Renal pelvis (tissue), 4 donors: Measurements from ENCODE around the gene SLC6A20. TPM values are rescaled to one million over a fixed set of nuclear protein-coding genes. Genes with fewer than 3 reads are reported as not detected.
A peak's percentile ranks its signal among the peaks of the same experiment; 100 is the strongest.
"Not testable (repeated sequence)": the region's sequence is repeated elsewhere in the genome, so short reads cannot be mapped to it uniquely, and the experiment has no call there.

Experiments
- DNase-seq: peaks from one replicate; pipeline ENCODE4 v3.0.0-alpha.2; 2013
- polyA plus RNA-seq, 3 donors: library from polyadenylated mRNA; unstranded; fragments of 120-200 nt; gene quantifications; one replicate each; pipeline ENCODE4 v1.2.1, GENCODE V29; 2013; ENCODE audit not compliant: insufficient read length in 3 of 3

The SLC6A20 gene
- polyA plus RNA-seq, 3 donors, result 0.10 to 0.16 (median 0.15) TPM

GRCh38 chr3:45760878-45761711 lies 35.2 kb downstream of the SLC6A20 start:
- DNase-seq, result peak; percentile 17

- no peak for DNase-seq
These were observed 36.5 kb downstream of the SLC6A20 start for GRCh38 chr3:45759851-45760250.

GRCh38 chr3:45758871-45759270 lies 37.5 kb downstream of the SLC6A20 start:
- DNase-seq, result no peak

- DNase-seq, result not testable (repeated sequence)
These were observed 39.2 kb downstream of the SLC6A20 start for GRCh38 chr3:45757141-45757540.

GRCh38 chr3:45756055-45756454 lies 40.3 kb downstream of the SLC6A20 start:
- DNase-seq, result no peak

GRCh38 chr3:45754461-45754860 lies 41.9 kb downstream of the SLC6A20 start:
- DNase-seq, result no peak

- DNase-seq, result no peak
These were observed 43.2 kb downstream of the SLC6A20 start for GRCh38 chr3:45753095-45753494.

GRCh38 chr3:45751537-45752242 lies 44.6 kb downstream of the SLC6A20 start:
- no peak for DNase-seq

GRCh38 chr3:45749880-45750279 lies 46.5 kb downstream of the SLC6A20 start:
- no peak for DNase-seq

GRCh38 chr3:45749036-45749600 lies 47.2 kb downstream of the SLC6A20 start:
- not testable (repeated sequence) for DNase-seq

- peak; percentile 4 for DNase-seq
These were observed 48.3 kb downstream of the SLC6A20 start for GRCh38 chr3:45748068-45748467.

GRCh38 chr3:45746777-45747622 lies 49.3 kb downstream of the SLC6A20 start:
- DNase-seq, result no peak

GRCh38 chr3:45746165-45746776 lies 50.1 kb downstream of the SLC6A20 start:
- DNase-seq, result no peak

- no peak for DNase-seq
These were observed 53.8 kb downstream of the SLC6A20 start for GRCh38 chr3:45742461-45743089.

GRCh38 chr3:45741742-45742460 lies 54.4 kb downstream of the SLC6A20 start:
- DNase-seq, result no peak

GRCh38 chr3:45741247-45741646 lies 55.1 kb downstream of the SLC6A20 start:
- DNase-seq, result no peak

GRCh38 chr3:45739991-45740390 lies 56.3 kb downstream of the SLC6A20 start:
- no peak for DNase-seq

GRCh38 chr3:45737234-45737633 lies 59.1 kb downstream of the SLC6A20 start:
- no peak for DNase-seq

- DNase-seq, result no peak
These were observed 59.6 kb downstream of the SLC6A20 start for GRCh38 chr3:45736707-45737106.
